Fibroblast of lung (primary cell): ENCODE results near the gene PRPF6. TPM values are rescaled to one million over a fixed set of nuclear protein-coding genes. Genes with fewer than 3 reads are reported as not detected.

Experiments used
- DNase-seq, 2 donors: peaks; one replicate each; pipeline versions ENCODE4 v3.0.0 to v3.0.0-alpha.2; 2010; ENCODE audit warnings: low read depth in 2 of 2
- H2AFZ ChIP-seq: 2 replicates; pipeline ENCODE4 v1.5.1; 2012; ENCODE audit warnings: low read length, control low read depth, inconsistent platforms
- H3K27ac ChIP-seq: 2 replicates; pipeline ENCODE4 v1.5.1; 2011; ENCODE audit warnings: low read length, control low read depth; ENCODE audit not compliant: insufficient read depth
- H3K27me3 ChIP-seq: 2 replicates; pipeline ENCODE4 v1.5.1; 2011; ENCODE audit warnings: mild to moderate bottlenecking, low read length; ENCODE audit not compliant: control insufficient read depth, insufficient read depth
- H3K36me3 ChIP-seq: 2 replicates; pipeline ENCODE4 v1.5.1; 2011; ENCODE audit warnings: low read length; ENCODE audit not compliant: control insufficient read depth, insufficient read depth
- H3K4me1 ChIP-seq: 2 replicates; pipeline ENCODE4 v1.5.1; 2011; ENCODE audit warnings: low read length; ENCODE audit not compliant: control insufficient read depth, insufficient read depth; ENCODE audit errors: extremely low read depth
- H3K4me2 ChIP-seq: 2 replicates; pipeline ENCODE4 v1.5.1; 2011; ENCODE audit warnings: low read length, control low read depth; ENCODE audit not compliant: insufficient read depth; ENCODE audit errors: extremely low read depth
- H3K4me3 ChIP-seq, 4 experiments: fragments of 200-600 bp in 1 of 4; sonication (generic) in 1 of 4; replicated peaks in 1 of 4; 2 replicates each; pipeline ENCODE4 v1.5.1; 2011 to 2016; ENCODE audit warnings: low read length in 4 of 4, low read depth in 3 of 4, mild to moderate bottlenecking in 3 of 4, control low read depth in 2 of 4, inconsistent platforms in 1 of 4, mixed read lengths in 1 of 4; ENCODE audit not compliant: insufficient read depth in 1 of 4; ENCODE audit errors: control extremely low read depth in 1 of 4
- H3K79me2 ChIP-seq: 2 replicates; pipeline ENCODE4 v1.5.1; 2012; ENCODE audit warnings: mild to moderate bottlenecking, low read length, inconsistent platforms; ENCODE audit not compliant: control insufficient read depth, insufficient read depth
- H3K9ac ChIP-seq: 2 replicates; pipeline ENCODE4 v1.5.1; 2011; ENCODE audit warnings: mild to moderate bottlenecking, low read length, control low read depth; ENCODE audit not compliant: insufficient read depth
- H3K9me3 ChIP-seq: 2 replicates; pipeline ENCODE4 v1.5.1; 2012; ENCODE audit warnings: low read depth, low read length; ENCODE audit not compliant: control insufficient read depth, insufficient read depth
- H4K20me1 ChIP-seq: 2 replicates; pipeline ENCODE4 v1.5.1; 2011; ENCODE audit warnings: low read length; ENCODE audit not compliant: control insufficient read depth, insufficient read depth; ENCODE audit errors: extremely low read depth
- CTCF ChIP-seq, 2 donors: IDR thresholded peaks in 1 of 2; conservative IDR thresholded peaks in 1 of 2; 1 replicate in 1 of 2; 2 replicates in 1 of 2; pipeline ENCODE4 v1.5.1; 2011 to 2012; ENCODE audit warnings: low read length in 2 of 2, control low read depth in 1 of 2, inconsistent platforms in 1 of 2, low read depth in 1 of 2, mild to moderate bottlenecking in 1 of 2
- EZH2 ChIP-seq: IDR thresholded peaks from 2 replicates; pipeline ENCODE4 v1.5.1; 2012; ENCODE audit warnings: low read length, control low read depth, mild to moderate bottlenecking; ENCODE audit errors: missing control alignments
- polyA plus RNA-seq, 2 donors: library from polyadenylated mRNA; depleted of rRNA in 1 of 2; stranded (reverse) in 1 of 2; unstranded in 1 of 2; fragments of >200 nt; gene quantifications; 2 replicates each; pipeline ENCODE4 v1.2.1, GENCODE V29; 2011 to 2012; ENCODE audit warnings: missing spikeins in 1 of 2
- total RNA-seq: library from RNA; depleted of rRNA; stranded (reverse); fragments of >200 nt; gene quantifications from 2 replicates; pipeline ENCODE4 v1.2.1, GENCODE V29; 2014

PRPF6 gene
- total and polyA plus RNA-seq, 2 donors (not counting 1 experiment from before 2014, with no cell fraction given), result 28.2 to 52.0 TPM

GRCh38 chr20:64045346-64046011, 64.5 kb downstream of the PRPF6 start:
- peaks cover 31% of the 10 kb centered on the region for H3K27me3 ChIP-seq
- H2AFZ ChIP-seq, result no peak overlapping the region
- H3K9ac ChIP-seq, result no peak overlapping the region
- no peak overlapping the region for H3K4me3 ChIP-seq
- no peaks in the 10 kb centered on the region for H3K9me3 ChIP-seq
- H3K36me3 ChIP-seq, result no peaks in the 10 kb centered on the region
- H3K4me2 ChIP-seq, result no peak overlapping the region
- H3K27ac ChIP-seq, result no peak overlapping the region
- no peak for DNase-seq
- no peak for TF ChIP-seq CTCF (conservative IDR thresholded peaks at IDR 0.05 in 1 of 2, IDR thresholded peaks at IDR 0.05 in 1 of 2; ENCODE audit: low read depth in 1 of 2, low read length in 2 of 2)
- no peak for TF ChIP-seq EZH2
- no peaks in the 10 kb centered on the region for H3K79me2 ChIP-seq
- H3K4me1 ChIP-seq, result no peaks in the 10 kb centered on the region
- no peaks in the 10 kb centered on the region for H4K20me1 ChIP-seq

- no peak overlapping the region for H3K9ac ChIP-seq
These were observed 66.1 kb downstream of the PRPF6 start for GRCh38 chr20:64047046-64047389.

GRCh38 chr20:64047968-64048401, 67.1 kb downstream of the PRPF6 start:
- Histone ChIP-seq H3K4me1 (no peaks in the 10 kb centered on the region), H3K9me3 (no peaks in the 10 kb centered on the region), H4K20me1 (no peaks in the 10 kb centered on the region), H3K27ac (no peak overlapping the region), H3K9ac (no peak overlapping the region), H2AFZ (no peak overlapping the region), H3K4me2 (no peak overlapping the region), H3K79me2 (no peaks in the 10 kb centered on the region), H3K27me3 (peaks cover 11% of the 10 kb centered on the region), H3K4me3 (no peak overlapping the region), H3K36me3 (no peaks in the 10 kb centered on the region)
- no peak for TF ChIP-seq CTCF (conservative IDR thresholded peaks at IDR 0.05 in 1 of 2, IDR thresholded peaks at IDR 0.05 in 1 of 2; ENCODE audit: low read depth in 1 of 2, low read length in 2 of 2)
- no peak for TF ChIP-seq EZH2
- no peak for DNase-seq

More at GRCh38 chr20:64047046-64047389, 66.1 kb downstream of the PRPF6 start:
- Histone ChIP-seq H3K4me1 (no peaks in the 10 kb centered on the region), H4K20me1 (no peaks in the 10 kb centered on the region), H3K79me2 (no peaks in the 10 kb centered on the region), H3K4me2 (no peak overlapping the region), H3K9me3 (no peaks in the 10 kb centered on the region), H3K27me3 (peaks cover 15% of the 10 kb centered on the region), H3K36me3 (no peaks in the 10 kb centered on the region), H2AFZ (no peak overlapping the region), H3K27ac (no peak overlapping the region), H3K4me3 (no peak overlapping the region)
- no peak for DNase-seq
- TF ChIP-seq CTCF (conservative IDR thresholded peaks at IDR 0.05 in 1 of 2, IDR thresholded peaks at IDR 0.05 in 1 of 2; ENCODE audit: low read depth in 1 of 2, low read length in 2 of 2) (no peak), EZH2 (no peak)
